HG03060 (cell line): ENCODE data around the gene TMEM221.
"Not testable (repeated sequence)": the region's sequence is repeated elsewhere in the genome, so short reads cannot be mapped to it uniquely, and the experiment has no call there.

Experiments
- ATAC-seq: cut with Tn5 transposase; IDR thresholded peaks from one replicate; pipeline ENCODE4 v1.9.1; 2021; ENCODE audit warnings: low read depth, moderate number of reproducible peaks; ENCODE audit not compliant: unreplicated experiment

TMEM221 gene

GRCh38 chr19:17475011-17475540 is 26.6 kb upstream of the TMEM221 start:
- not testable (repeated sequence) for ATAC-seq

DNA sequence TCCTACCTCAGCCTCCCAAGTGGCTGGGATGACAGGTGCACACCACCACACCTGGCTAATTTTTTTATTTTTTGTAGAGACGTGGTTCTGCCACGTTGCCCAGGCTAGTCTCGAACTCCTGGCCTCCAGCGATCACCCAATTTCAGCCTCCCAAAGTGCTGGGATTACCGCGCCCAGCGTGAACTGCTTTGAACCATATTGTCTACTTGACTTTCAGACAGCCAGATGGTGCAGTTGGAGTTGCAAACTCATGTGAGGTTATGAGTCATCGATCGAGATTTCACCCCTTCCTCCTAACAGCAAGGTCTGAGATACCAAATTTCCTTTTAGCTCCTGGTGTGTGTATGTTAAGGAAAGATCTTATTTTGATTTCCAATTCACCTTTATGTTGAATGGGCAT is 24.6 kb upstream of the TMEM221 start:
- ATAC-seq, result no peak

DNA sequence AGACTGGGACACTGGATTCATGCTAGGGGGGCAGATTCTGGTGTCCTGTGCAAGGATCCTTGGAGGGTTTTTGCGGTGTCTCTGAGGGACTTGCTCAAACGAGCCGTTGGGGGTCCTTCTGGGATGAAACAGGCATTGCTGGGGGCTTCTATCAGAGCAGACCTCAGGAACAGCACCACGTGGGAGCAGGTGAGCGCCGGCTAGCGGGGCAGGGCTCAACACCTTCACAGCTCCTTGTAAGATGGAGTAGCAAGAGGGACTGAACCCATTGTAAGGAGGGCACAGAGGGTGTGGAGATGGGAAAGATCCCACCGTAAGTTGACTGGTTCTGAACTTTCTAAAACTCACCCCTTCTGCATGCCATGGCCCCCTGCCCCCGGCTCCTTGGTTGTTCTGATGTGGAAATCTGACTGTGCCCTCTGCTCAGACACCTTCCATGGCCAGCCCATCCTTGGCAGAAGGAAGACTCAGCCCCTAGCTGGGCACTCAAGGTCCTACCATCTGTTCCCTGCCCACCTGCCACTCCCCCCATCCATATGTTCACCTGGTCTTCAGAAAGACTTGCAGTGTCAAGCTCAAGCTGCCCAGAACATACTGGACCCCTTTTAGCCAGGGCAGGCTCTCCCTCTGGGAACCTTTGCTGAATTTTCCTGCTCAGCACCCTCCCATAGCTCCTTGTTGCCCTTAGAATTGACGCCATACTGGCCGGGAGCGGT is 23.1 kb upstream of the TMEM221 start:
- ATAC-seq, result no peak

DNA sequence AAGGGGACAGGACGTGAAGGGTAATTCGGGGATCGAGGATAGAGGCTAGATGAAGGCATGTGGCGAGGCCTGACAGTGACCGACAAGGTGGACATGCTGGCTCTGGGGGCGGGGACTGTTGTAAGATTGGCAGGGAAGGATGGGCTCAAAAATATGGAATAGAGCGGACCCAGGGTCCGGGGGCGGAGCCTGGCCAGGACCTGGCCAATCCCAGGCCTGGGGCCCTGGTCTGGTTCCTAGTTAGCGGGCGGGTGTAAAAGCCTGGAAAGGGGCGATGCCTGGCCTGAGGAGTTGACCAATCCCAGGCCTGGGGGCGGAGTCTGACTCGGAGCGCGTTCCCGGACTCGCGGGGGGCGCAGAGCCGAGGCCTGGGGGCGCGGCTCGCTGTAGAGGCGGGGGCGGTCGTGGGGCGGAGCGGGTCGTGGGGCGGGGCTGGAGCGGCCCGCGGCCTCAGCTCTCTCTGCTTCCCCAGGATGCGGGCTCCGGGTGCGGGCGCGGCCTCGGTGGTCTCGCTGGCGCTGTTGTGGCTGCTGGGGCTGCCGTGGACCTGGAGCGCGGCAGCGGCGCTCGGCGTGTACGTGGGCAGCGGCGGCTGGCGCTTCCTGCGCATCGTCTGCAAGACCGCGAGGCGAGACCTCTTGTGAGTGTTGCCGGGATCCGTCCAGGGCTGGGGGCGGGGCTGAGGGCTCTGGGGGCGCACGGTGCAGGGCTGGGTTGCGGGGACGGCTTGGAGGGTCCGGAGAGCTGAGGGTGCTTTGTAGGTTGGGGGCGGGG is 21.8 kb upstream of the TMEM221 start, which contains the start of gene SLC27A1:
Gene SLC27A1, plus strand, starts transcription at position 457 of the 774 bp plus-strand sequence. Its CDS starts 17 bp downstream, at position 474.
- peak; percentile 54 for ATAC-seq

DNA sequence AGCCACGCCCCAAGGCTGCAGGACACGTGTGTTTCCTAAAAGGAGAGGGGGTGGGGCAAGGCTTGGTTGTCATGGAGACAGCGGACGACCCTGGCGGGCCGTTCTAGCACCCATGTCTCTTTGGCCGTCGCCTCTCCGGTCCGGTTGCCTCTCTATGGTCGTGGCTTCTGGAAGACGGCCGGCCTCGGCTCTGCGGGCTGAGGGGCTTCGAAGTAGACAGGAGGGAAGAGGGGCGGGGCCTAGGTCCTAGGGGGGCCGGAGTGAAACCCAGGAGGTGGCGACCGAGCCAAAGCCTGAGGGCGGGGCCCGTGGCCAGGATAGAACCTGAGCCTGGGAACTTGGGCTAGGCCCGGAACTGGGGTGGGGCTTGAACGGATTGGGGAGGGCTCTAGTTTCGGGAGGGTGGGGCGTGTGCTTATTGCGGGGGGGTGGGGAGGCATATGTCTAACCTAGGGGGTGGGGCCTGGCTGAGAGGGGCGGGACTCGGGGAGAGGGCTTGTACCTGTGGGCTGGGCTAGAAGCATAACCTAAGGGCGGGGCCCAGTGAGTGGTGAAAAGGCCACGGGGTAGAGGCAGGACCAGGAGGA is 21.1 kb upstream of the TMEM221 start:
- ATAC-seq, result peak; percentile 34

DNA sequence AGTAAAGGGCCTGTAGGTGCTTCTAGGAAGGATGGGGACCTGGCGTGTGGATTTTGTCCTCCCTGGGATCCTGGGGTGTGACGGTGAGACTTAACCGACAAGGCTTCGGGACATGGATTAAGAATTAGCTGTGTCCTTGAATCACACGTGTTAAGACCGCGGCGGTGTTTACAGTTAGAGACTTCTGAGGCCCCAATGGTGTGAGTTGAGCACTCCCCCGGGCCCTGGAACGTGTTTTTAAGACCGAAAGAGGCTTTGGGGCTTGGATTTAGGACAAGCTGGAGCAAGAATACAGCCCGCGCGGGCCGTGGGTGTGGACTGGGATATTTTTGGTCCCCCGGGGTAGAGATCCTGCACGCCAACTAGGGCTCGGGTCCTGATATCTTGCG is 20.6 kb upstream of the TMEM221 start:
- ATAC-seq, result no peak

GRCh38 chr19:17468302-17469091 is 20.0 kb upstream of the TMEM221 start:
- no peak for ATAC-seq

DNA sequence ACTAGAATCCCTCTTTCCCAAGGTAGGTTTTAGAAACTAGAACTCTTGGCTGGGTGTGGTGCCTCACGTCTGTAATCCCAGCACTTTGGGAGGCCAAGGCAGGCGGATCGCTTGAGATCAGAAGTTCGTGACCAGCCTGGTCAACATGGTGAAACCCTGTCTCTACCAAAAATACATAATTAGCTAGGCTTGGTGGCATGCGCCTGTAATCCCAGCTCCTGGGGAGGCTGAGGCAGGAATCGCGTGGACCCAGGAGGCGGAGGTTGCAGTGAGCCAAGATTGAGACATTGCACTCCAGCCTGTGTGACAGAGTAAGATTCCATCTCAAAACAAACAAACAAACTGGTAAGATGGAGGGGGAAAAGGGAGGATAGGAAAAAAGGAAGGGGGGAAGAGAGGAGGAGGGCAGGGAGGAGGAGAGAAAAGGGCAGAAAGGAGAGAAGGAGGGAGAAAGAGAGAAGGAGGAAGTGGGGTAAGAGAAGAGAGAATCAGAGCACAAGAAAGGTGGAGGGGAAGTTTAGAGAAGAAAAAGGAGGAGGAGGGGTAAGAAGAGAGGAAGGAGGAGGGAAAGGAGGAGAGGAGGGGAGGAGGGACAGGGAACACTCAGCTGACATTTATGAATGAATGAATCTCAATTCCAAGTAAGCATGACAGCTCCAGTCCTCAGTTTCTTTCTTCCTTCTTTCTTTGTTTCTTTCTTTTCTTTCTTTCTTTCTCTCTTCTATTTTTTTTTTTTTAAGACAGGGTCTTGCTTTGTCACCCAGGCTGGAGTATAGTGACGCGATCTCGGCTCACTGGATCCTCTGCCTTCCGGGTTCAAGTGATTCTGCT is 19.2 kb upstream of the TMEM221 start:
- no peak for ATAC-seq

DNA sequence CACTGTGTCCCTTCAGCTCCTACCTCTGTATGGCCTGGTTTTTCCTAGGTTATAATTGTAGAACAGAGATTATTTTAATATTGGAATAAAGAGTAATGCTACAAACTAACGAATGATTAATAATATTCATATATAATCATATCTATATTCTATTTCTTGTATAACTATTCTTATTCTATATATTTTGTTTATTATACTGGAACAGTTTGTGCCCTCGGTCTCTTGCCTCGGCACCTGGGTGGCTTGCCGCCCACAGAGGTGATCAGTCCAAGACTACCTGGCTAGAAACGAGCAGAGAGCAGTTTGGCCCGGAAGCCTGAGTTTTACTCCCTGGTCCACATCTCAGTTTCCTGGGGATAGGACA is 18.0 kb upstream of the TMEM221 start:
- ATAC-seq, result no peak

DNA sequence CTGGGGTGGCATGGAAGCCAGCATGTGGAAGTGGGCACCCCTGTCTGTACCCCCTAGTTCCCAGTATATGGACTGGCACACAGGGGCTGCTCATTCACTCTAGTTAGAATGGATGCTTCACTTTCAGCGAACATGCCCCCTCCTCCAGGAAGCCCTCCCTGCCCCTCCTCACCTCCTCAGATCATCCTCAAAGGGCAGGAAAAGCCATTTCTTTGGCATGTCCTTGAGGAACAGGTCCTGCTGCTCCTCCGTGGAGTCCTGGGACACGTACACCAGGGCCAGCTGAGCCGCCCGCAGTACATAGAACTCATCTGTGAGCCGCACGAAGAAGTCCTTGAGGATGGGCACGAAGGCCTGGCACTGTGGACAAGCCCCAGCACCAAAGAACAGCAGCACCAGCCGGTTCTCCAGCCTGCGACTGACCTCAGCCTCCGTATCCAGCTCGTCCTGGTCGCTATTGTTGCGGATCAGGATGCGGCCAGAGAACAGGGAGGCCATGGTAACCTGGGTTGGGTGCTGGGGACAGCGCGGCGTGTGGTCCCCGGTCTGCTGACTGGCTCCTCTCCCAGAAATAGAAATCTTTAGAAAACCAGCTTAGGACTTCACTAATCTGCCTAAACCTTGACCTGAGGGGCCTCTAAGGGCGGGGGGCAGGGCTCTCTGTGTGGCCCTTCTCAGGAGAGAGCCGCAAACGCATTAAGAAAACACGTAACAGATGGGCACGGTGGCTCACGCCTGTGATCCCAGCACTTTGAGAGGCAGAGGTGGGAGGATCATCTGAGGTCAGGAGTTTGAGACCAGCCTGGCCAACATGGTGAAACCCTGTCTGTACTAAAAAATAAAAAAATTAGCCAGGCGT is 12.1 kb upstream of the TMEM221 start, which contains the start of gene NXNL1:
Gene NXNL1, minus strand, starts transcription at position 555 of the 859 bp plus-strand sequence. Its CDS starts 57 bp downstream, at position 498.
- no peak for ATAC-seq

GRCh38 chr19:17458970-17459369 is 10.5 kb upstream of the TMEM221 start:
- ATAC-seq, result no peak

DNA sequence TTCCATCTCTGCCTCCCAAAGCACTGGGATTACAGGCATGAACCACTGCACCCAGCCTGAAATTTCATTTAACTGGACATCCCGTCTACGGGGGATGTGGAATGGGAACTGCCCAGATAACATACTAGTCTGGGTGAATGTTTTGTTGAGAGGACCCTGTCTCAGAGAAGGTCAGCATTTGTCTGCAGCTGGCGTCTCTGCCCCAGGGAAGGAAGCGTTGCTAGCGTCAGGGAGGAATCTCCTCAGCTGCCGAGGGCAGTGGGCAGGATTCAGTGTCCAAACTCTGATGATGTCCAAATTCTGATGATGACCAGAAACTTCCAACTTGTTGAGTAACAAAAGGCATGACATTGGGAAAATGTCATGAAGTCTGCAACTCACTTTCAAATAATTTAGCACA is 9.1 kb upstream of the TMEM221 start:
- ATAC-seq, result no peak

- no peak for ATAC-seq
Observed at GRCh38 chr19:17456127-17456526, 7.7 kb upstream of the TMEM221 start.

DNA sequence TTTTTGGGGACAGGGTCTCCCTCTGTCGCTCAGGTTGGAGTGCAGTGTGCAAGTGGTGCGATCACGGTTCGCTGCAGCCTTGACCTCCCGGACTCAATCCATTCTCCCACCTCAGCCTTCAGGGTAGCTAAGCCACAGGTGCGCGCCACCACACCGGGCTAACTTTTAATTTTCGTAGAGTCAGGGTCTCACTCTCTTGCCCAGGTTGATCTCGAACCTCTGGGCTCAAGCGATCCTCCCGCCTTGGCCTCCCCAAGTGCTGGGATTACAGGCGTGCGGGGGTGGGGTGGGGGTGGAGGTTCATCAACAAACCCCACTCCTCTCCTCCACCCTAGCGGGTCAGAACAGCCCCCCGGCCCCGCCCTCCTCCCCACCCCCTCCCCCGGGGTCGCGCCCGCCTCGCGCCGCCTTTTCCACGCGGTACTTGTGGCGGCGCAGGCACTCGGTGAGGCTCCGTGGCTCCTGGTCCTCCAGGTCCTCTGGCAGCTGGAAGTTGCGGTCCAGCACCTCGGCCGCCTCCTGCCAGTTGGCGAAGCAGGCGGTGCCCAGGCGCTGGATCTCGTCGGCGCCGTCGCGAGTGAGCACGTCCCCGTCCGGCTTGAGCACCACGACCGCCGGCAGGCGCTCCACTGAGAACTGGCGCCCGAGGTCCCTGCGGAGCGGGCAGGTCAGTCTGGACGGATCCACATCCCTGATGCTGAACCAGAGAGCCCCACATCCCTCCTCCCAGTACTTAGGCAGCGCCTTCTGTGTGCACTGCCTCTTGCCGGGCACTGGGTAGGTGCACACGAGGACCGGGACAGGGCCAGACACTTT is 7.0 kb upstream of the TMEM221 start:
- no peak for ATAC-seq

DNA sequence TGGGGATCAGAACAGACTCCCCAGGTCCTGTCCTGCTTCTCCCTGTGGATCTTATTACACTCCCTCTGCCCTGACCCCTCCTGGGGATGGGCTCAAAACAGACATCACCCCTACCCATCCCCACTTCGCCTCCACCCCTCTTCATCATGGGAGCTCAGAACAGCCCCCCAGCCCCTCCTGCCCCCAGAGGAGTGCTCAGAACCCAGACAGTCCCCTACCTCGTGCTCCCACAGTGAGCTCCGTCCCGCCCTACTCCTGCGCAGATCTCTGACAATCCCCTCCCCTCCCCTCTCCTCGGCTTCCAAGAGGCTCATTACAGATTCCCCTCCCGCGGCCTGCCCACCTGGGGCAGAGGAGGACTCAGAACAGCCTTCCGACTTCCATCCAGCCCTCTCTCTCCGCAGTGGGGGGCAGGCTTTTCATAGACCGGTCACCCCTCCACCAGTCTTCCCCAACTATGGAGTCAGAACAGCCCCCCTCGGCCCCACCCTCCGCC is 6.2 kb upstream of the TMEM221 start:
- no peak for ATAC-seq

DNA sequence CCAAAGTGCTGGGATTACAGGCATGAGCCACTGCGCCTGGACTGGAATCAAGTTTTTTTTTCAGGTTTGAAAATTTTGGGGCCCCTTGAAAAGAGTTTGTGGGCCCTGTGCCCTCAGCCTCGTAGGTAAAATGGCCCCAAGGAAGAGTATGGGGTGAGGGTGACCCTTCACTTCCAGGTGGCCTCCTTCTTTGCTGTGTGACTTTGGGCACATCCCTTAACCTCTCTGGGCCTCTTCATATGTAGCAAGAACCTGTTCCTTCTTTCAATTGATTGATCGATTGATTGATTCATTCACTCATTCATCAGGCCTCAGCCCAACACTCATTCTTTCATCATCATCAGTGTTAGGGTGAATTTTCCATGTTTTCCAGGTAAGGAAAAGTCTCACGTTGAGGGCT is 3.4 kb upstream of the TMEM221 start:
- no peak for ATAC-seq

DNA sequence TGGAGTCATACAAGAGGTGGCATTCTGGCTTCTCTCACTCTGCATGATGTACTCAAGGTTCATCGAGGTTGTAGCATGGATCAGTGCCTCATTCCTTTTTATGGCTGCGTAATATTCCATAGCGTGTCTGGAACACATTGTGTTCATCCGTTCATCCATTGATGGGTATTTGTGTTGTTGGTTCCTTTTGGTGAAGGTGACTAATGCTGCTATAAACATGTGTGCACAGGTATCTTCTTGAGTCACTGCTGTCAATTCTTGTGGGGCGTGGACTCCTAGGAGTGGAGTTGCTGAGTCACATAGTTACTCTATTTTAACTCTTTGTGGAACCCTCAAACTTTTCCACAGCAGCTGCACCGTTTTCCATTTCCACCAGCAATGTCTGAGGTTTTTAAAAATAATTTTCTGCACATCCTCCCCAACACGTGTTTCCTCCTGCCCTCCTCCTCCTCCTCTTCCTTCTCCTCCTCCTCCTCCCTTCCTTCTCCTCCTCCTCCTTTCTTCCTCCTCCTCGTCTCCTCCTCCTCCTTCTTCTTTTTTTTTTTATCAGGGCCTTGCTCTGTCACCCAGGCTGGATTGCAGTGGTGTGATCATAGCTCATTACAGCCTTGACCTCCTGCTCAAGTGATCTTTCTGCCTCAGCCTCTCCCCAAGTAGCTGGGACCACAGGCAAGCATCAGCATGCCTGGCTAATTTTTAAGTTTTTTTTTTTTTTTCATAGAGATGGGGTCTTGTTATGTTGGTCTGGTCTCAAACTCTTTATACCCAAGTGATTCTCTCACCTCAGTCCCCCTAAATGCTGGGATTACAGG is 2.0 kb upstream of the TMEM221 start:
- no peak for ATAC-seq
